CD1c-positive myeloid dendritic cell (primary cell): ENCODE data around the gene SLC16A12.

Source experiments
- DNase-seq: peaks from one replicate; pipeline ENCODE4 v3.0.0-alpha.2; 2016; ENCODE audit errors: extremely low spot score

SLC16A12 gene

DNA sequence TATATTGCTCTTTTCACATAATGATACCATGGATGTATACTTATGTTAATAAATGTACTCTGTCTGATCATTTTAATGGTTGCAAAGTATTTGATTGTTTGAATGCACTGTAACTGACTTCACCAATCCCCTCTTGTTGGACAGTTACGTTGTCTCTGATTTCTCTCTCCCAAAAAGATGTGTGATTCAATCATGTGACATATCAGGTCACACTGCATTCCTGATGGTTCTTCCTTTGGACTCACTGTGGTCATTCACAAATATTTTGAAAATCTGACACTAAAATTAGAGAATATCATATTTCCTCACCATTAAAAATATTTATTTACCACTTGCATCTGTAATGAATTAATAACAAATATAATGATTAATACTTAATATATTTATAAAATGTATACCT, 22.2 kb downstream of the SLC16A12 start:
- DNase-seq = no peak

DNA sequence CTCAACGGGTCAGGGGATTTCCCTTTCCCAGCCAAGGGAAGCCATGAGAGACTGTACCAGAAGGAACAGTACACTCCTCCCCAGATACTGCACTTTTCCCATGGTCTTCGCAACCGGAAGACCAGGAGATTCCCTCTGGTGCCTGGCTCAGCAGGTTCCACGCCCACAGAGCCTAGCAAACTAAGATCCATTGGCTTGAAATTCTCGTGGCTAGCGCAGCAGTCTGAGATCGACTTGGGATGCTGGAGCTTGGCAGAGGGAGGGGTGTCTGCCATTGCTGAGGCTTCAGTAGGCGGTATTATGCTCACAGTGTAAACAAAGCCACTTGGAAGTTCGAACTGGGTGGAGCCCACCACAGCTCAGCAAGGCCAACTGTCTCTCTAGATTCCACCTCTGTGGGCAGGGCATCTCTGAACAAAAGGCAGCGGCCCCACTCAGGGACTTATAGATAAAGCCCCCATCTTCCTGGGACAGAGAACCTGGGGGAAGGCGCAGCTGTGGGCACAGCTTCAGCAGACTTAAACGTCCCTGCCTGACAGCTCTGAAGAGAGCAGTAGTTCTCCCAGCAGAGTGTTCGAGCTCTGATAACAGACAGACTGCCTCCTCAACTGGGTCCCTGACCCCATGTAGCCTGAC, 29.6 kb downstream of the SLC16A12 start:
- no peak for DNase-seq

- no peak for DNase-seq
Measured at GRCh38 chr10:89504691-89505090, 30.7 kb downstream of the SLC16A12 start.

GRCh38 chr10:89503652-89504370, 31.6 kb downstream of the SLC16A12 start:
- DNase-seq = peak; percentile 9

DNA sequence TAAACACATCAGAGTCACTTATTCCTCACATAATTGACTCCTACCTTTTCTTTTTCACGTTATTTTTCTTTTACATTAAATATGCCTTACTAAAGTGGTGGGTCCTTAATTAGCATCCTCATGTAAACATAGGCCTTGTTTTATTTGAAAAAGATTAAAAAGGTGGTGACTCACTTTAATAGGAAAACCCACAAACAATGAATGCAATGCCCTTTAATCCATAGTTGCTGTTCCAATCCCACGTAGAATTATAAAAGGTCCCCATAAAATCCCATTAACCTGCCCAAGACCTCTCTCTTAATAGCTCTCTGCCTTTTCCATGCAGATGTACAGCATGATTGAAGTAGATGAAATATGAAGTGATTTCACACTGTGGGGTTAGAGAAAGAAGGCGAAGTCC, 32.2 kb downstream of the SLC16A12 start:
- no peak for DNase-seq

GRCh38 chr10:89502549-89502948, 32.8 kb downstream of the SLC16A12 start:
- DNase-seq = no peak

GRCh38 chr10:89494575-89494974, 40.8 kb downstream of the SLC16A12 start:
- DNase-seq = no peak

- DNase-seq = no peak
Measured at GRCh38 chr10:89494068-89494467, 41.3 kb downstream of the SLC16A12 start.

GRCh38 chr10:89491932-89492331, 43.5 kb downstream of the SLC16A12 start:
- DNase-seq = no peak

- DNase-seq = no peak
Measured at GRCh38 chr10:89490596-89491335, 44.6 kb downstream of the SLC16A12 start.

- DNase-seq = no peak
Measured at GRCh38 chr10:89482256-89482655, 53.1 kb downstream of the SLC16A12 start.

- no peak for DNase-seq
Measured at GRCh38 chr10:89481662-89482061, 53.7 kb downstream of the SLC16A12 start.

GRCh38 chr10:89479771-89480446, 55.5 kb downstream of the SLC16A12 start:
- DNase-seq = no peak

GRCh38 chr10:89478739-89479654, 56.4 kb downstream of the SLC16A12 start:
- no peak for DNase-seq

DNA sequence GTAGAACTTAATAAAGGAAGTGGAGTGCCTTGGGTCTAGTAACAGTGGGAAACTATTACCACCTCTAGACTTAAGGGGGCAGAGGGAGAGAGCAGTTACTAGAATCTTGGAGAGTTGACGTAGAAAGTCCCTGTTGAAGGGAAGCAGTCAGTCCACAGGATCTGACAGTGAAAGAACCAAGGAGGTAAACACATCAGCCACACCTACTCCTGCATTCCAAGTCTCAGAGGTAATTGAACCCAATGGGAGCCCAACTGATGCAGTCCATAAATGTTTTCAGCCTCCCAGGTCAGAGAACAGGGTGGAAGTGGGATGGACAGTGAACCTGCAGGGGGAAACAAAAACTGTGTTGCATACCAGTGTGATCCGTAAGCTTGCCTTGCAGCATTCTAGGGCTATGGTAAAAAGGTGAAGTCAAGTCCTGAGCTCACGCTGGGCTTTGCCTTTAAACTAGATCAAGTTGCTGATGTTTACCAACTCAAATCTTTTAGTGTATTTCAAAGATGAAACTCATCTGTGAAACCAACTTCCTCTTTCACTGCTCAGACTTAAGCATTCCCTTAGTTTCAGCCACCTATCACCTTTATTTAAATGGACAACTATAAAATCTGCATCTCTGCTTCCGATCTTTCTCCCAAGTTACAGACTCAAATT, 57.2 kb downstream of the SLC16A12 start:
- DNase-seq = no peak

- no peak for DNase-seq
Measured at GRCh38 chr10:89476150-89476549, 59.2 kb downstream of the SLC16A12 start.

- no peak for DNase-seq
Measured at GRCh38 chr10:89475591-89475998, 59.8 kb downstream of the SLC16A12 start.

DNA sequence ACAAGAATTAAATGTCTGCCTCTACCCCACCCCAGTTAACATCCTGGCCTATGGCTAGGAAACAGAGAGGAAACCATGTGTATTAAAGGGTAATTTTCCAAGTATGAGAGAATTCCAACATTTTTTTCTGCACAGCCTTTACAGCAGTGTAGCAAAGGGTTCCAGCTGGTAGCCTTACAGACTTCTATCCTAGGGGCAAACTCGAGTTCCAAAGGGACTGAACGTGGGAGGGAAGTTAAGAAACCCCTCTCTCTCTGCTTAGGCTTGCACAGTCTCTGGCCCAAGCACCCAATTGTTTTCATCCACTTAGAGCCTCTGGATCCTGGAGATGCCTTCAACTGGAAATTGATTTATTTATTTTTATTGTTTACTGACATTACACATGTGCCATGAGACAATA, 60.3 kb downstream of the SLC16A12 start:
- no peak for DNase-seq

DNA sequence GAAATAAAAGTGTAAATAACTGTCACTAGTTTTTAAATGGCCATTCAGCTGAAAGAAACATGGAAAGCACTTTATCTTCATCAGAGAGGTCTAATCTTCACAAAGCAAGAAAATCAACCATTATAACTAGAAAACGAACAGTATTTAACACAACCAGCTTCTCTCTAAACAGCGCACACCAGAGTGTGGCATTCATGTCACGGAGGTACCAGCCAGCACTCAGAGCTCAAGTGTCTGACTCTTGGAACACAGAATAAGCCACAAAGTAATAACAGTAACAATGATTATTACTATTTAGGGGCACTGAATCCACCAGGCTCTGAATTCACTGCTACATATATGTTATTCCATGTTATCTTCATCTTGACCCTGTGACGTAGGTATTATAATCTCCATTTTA, 60.9 kb downstream of the SLC16A12 start:
- no peak for DNase-seq

DNA sequence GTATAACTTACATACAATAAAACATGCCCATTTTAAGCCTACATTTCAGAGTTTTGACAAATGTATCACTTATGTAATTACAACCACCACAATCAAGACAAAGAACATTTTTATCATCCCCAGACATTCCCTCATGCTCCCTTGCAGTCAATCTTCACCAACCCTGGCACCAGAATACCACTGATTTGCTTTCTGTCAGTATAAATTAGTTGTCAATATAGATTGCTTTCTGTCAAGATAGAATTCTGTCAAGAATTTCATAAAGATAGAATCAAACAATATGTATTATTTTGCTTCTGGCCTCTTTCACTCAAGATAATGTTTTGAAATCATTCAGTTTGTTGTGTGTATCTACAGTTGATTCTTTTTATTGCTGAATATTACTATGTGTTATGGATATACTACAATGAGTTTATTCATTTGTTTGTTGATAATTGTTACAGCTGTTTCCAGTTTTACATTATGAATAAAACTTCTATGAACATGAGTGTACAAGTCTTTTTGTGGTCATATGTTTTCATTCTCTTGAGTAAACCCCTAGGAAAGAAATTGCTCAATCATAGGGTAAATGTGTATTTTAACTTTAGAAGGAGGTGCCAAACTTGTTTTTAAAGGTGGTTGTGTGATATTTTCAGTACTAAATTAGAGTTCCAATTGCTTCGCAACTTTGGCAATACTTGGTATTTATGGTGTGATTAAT, 64.1 kb downstream of the SLC16A12 start:
- DNase-seq = no peak
